SU-DHL-6 (cell line): ENCODE data around the gene WIPF1.

Source experiments
- H2AFZ ChIP-seq: fragments of 200-600 bp; sonication (generic); 2 replicates; pipeline ENCODE4 v1.6.1; 2014; ENCODE audit warnings: low read depth, mild to moderate bottlenecking, moderate library complexity, mixed read lengths, antibody characterized with exemption, low read length; ENCODE audit not compliant: severe bottlenecking
- H3F3A ChIP-seq: fragments of 200-600 bp; shearing (Covaris generic); 2 replicates; pipeline ENCODE4 v1.6.0; 2016; ENCODE audit warnings: antibody characterized with exemption, mild to moderate bottlenecking; ENCODE audit not compliant: insufficient read depth
- H3K27ac ChIP-seq: fragments of 200-600 bp; sonication (generic); 2 replicates; pipeline ENCODE4 v1.5.1; 2016; ENCODE audit warnings: low read depth, mild to moderate bottlenecking, low read length, moderate library complexity, mixed read lengths
- H3K27me3 ChIP-seq: fragments of 200-600 bp; sonication (generic), shearing (Covaris generic); 2 replicates; pipeline ENCODE4 v1.6.0; 2014; ENCODE audit warnings: mild to moderate bottlenecking, low read length
- H3K36me3 ChIP-seq: fragments of 200-600 bp; sonication (generic); 2 replicates; pipeline ENCODE4 v1.6.1; 2014; ENCODE audit warnings: mild to moderate bottlenecking, low read length, mixed read lengths
- H3K4me2 ChIP-seq: fragments of 300-600, 200-600 bp; shearing (Covaris generic), sonication (generic); 2 replicates; pipeline ENCODE4 v1.6.0; 2014; ENCODE audit warnings: low read length, low read depth, mild to moderate bottlenecking; ENCODE audit not compliant: poor library complexity, severe bottlenecking
- H3K4me3 ChIP-seq: fragments of 200-600 bp; sonication (generic); 2 replicates; pipeline ENCODE4 v1.5.1; 2014; ENCODE audit warnings: antibody characterized with exemption, low read length, mild to moderate bottlenecking, mixed read lengths; ENCODE audit not compliant: insufficient read depth, poor library complexity, severe bottlenecking
- H3K79me2 ChIP-seq: fragments of 200-600 bp; sonication (generic); 2 replicates; pipeline ENCODE4 v1.6.1; 2014; ENCODE audit warnings: mild to moderate bottlenecking, low read length, moderate library complexity; ENCODE audit not compliant: insufficient read depth
- H3K9ac ChIP-seq: fragments of 200-600 bp; sonication (generic); 2 replicates; pipeline ENCODE4 v1.7.0; 2014; ENCODE audit warnings: mild to moderate bottlenecking, low read length
- H3K9me2 ChIP-seq: fragments of 200-600 bp; sonication (generic); replicated peaks from 2 replicates; pipeline ENCODE4 v1.6.1; 2014; ENCODE audit warnings: low read length; ENCODE audit not compliant: insufficient read depth
- H3K9me3 ChIP-seq: fragments of 200-600 bp; sonication (generic); 2 replicates; pipeline ENCODE4 v1.6.1; 2014; ENCODE audit warnings: low read length, mixed read lengths; ENCODE audit not compliant: insufficient read depth
- H4K20me1 ChIP-seq: fragments of 200-600 bp; sonication (generic); 2 replicates; pipeline ENCODE4 v1.6.1; 2014; ENCODE audit warnings: low read depth, mild to moderate bottlenecking, antibody characterized with exemption, low read length, moderate library complexity, mixed read lengths
- EZH2phosphoT487 ChIP-seq: fragments of 200-600 bp; sonication (generic), shearing (Covaris generic); conservative IDR thresholded peaks from 2 replicates; pipeline ENCODE4 v1.6.1; 2018; ENCODE audit warnings: mild to moderate bottlenecking, antibody characterized with exemption, low read length, moderate library complexity, mixed read lengths
- TF ChIP-seq, protein P1 (sequence below): fragments of 200-600 bp; sonication (generic); IDR thresholded peaks from one replicate; pipeline ENCODE4 v1.5.1; 2017; ENCODE audit warnings: antibody characterized with exemption, mild to moderate bottlenecking, low read length, moderate library complexity; ENCODE audit not compliant: insufficient read depth, poor library complexity, severe bottlenecking

The WIPF1 gene

GRCh38 chr2:174588463-174588862 lies 9.1 kb downstream of the WIPF1 start:
- H3K9me3 ChIP-seq = no peaks in the 10 kb centered on the region
- H3K4me2 ChIP-seq = no peak overlapping the region
- peaks cover 17% of the 10 kb centered on the region for H3K36me3 ChIP-seq
- no peak overlapping the region for H3K4me3 ChIP-seq
- H3K9ac ChIP-seq = no peak overlapping the region
- H3K79me2 ChIP-seq = peaks cover 97% of the 10 kb centered on the region
- no peak for TF ChIP-seq EZH2phosphoT487
- TF ChIP-seq, protein P1, sequence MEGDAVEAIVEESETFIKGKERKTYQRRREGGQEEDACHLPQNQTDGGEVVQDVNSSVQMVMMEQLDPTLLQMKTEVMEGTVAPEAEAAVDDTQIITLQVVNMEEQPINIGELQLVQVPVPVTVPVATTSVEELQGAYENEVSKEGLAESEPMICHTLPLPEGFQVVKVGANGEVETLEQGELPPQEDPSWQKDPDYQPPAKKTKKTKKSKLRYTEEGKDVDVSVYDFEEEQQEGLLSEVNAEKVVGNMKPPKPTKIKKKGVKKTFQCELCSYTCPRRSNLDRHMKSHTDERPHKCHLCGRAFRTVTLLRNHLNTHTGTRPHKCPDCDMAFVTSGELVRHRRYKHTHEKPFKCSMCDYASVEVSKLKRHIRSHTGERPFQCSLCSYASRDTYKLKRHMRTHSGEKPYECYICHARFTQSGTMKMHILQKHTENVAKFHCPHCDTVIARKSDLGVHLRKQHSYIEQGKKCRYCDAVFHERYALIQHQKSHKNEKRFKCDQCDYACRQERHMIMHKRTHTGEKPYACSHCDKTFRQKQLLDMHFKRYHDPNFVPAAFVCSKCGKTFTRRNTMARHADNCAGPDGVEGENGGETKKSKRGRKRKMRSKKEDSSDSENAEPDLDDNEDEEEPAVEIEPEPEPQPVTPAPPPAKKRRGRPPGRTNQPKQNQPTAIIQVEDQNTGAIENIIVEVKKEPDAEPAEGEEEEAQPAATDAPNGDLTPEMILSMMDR = no peak
- no peaks in the 10 kb centered on the region for H4K20me1 ChIP-seq
- no peaks in the 10 kb centered on the region for H3K27me3 ChIP-seq
- H3F3A ChIP-seq = peaks cover 4% of the 10 kb centered on the region
- H3K27ac ChIP-seq = no peak overlapping the region
- no peaks in the 10 kb centered on the region for H3K9me2 ChIP-seq
- H2AFZ ChIP-seq = no peak overlapping the region

DNA sequence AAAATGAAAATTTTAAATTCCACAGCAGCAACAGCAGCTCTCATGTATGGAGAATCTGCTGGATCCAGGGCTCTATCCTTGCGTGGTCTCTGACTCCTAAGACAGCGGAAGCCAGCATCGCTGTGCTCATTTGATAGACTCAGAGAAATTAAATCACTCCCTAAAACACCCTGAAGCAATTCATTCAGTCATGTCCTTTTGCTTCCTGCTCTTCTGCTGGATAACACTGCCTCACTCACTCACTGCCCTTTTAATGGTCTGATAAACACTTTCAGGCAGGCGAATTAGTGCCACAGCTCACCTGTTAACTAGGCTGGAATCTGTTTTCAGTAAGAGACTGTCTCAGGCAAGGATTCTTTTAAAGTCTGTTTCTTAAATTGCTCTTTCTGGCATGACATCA lies 10.0 kb downstream of the WIPF1 start:
- H3K79me2 ChIP-seq = peaks cover 92% of the 10 kb centered on the region

GRCh38 chr2:174586418-174587295 lies 10.9 kb downstream of the WIPF1 start:
- no peaks in the 10 kb centered on the region; the same call in 1 of the 2 replicates for H3F3A ChIP-seq
- H4K20me1 ChIP-seq = no peaks in the 10 kb centered on the region
- no peak overlapping the region for H3K9ac ChIP-seq
- no peak overlapping the region for H3K4me3 ChIP-seq
- no peak overlapping the region for H3K27ac ChIP-seq
- H3K27me3 ChIP-seq = no peaks in the 10 kb centered on the region
- peaks cover 26% of the 10 kb centered on the region for H3K36me3 ChIP-seq
- TF ChIP-seq, protein P1 = no peak
- TF ChIP-seq EZH2phosphoT487 = no peak
- no peaks in the 10 kb centered on the region for H3K9me3 ChIP-seq
- H3K9me2 ChIP-seq = no peaks in the 10 kb centered on the region
- H2AFZ ChIP-seq = no peak overlapping the region
- no peak overlapping the region for H3K4me2 ChIP-seq
- H3K79me2 ChIP-seq = peaks cover 84% of the 10 kb centered on the region

More for the DNA sequence above, 10.0 kb downstream of the WIPF1 start:
- Histone ChIP-seq H4K20me1 (no peaks in the 10 kb centered on the region), H2AFZ (no peak overlapping the region), H3K27me3 (no peaks in the 10 kb centered on the region), H3K27ac (no peak overlapping the region), H3K4me2 (no peak overlapping the region), H3K36me3 (peaks cover 25% of the 10 kb centered on the region), H3K9ac (no peak overlapping the region), H3K9me3 (no peaks in the 10 kb centered on the region), H3K9me2 (no peaks in the 10 kb centered on the region), H3F3A (no peaks in the 10 kb centered on the region; the same call in 1 of the 2 replicates), H3K4me3 (no peak overlapping the region)
- no peak for TF ChIP-seq EZH2phosphoT487
- TF ChIP-seq, protein P1 = no peak
